H1 (cell line): ENCODE data around the gene OR2T11. TPM values are rescaled to one million over a fixed set of nuclear protein-coding genes. Genes with fewer than 3 reads are reported as not detected.

Source experiments
- CTCF ChIA-PET: fragments of 300-600 bp; sonication (Branson Sonifier 250); formaldehyde crosslinking; loops from one replicate; lab custom pipeline; 2021; ENCODE audit not compliant: partially characterized antibody; lab: Charles Lee
- POLR2A ChIA-PET: fragments of 300-600 bp; sonication (Branson Sonifier 250); formaldehyde crosslinking; loops from one replicate; lab custom pipeline; 2021; ENCODE audit warnings: inconsistent platforms; ENCODE audit not compliant: partially characterized antibody; lab: Charles Lee
- DNase-seq, 2 experiments: peaks; one replicate each; pipeline versions ENCODE4 v3.0.0 to v3.0.0-alpha.2; 2010 to 2022; ENCODE audit warnings: low spot score in 2 of 2, low read depth in 1 of 2, mixed read lengths in 1 of 2
- FAIRE-seq: peaks from 2 replicates; lab custom pipeline; 2011; peaks lifted over from hg19 to GRCh38; lab: Jason Lieb, UNC
- H2AFZ ChIP-seq: 2 replicates; pipeline ENCODE4 v1.8.1; 2012; ENCODE audit warnings: low read length, inconsistent platforms
- H2AK5ac ChIP-seq: 2 replicates; pipeline ENCODE4 v1.6.1; 2013; ENCODE audit warnings: low read depth, low read length
- H2BK120ac ChIP-seq: replicated peaks from 2 replicates; pipeline ENCODE3; 2013; ENCODE audit warnings: low read depth, low read length, inconsistent platforms
- H2BK12ac ChIP-seq: 2 replicates; pipeline ENCODE4 v1.6.1; 2013; ENCODE audit warnings: low read depth, low read length
- H2BK15ac ChIP-seq: 2 replicates; pipeline ENCODE4 v1.6.1; 2013; ENCODE audit warnings: low read length
- H2BK20ac ChIP-seq: 2 replicates; pipeline ENCODE4 v1.6.1; 2013; ENCODE audit warnings: low read length
- H2BK5ac ChIP-seq: 2 replicates; pipeline ENCODE4 v1.6.1; 2013; ENCODE audit warnings: low read depth, low read length
- H3K14ac ChIP-seq: 2 replicates; pipeline ENCODE4 v1.6.1; 2013; ENCODE audit warnings: inconsistent platforms; ENCODE audit not compliant: insufficient read length
- H3K18ac ChIP-seq: 2 replicates; pipeline ENCODE4 v1.6.1; 2013; ENCODE audit warnings: low read length; ENCODE audit errors: extremely low read depth
- H3K23ac ChIP-seq: 2 replicates; pipeline ENCODE4 v1.6.1; 2013; ENCODE audit warnings: inconsistent platforms; ENCODE audit not compliant: insufficient read length
- H3K23me2 ChIP-seq: 2 replicates; pipeline ENCODE4 v1.6.1; 2013; ENCODE audit warnings: low read depth, low read length
- H3K27ac ChIP-seq: 2 replicates; pipeline ENCODE4 v1.6.1; 2011; ENCODE audit warnings: low read depth, low read length, inconsistent platforms
- H3K27me3 ChIP-seq, 4 experiments: replicated peaks in 1 of 4; 1 replicate in 1 of 4; 2 replicates in 3 of 4; pipeline versions ENCODE4 v1.6.1 to v1.8.1; 2011 to 2013; ENCODE audit warnings: low read length in 3 of 4, mild to moderate bottlenecking in 3 of 4, inconsistent platforms in 2 of 4, mixed read lengths in 2 of 4, moderate library complexity in 1 of 4; ENCODE audit not compliant: control insufficient read depth in 3 of 4, insufficient read depth in 3 of 4; ENCODE audit errors: extremely low read depth in 1 of 4
- H3K36me3 ChIP-seq, 4 experiments: 2 replicates each; pipeline versions ENCODE4 v1.6.1 to v1.8.1; 2011 to 2013; ENCODE audit warnings: mild to moderate bottlenecking in 4 of 4, low read length in 3 of 4, moderate library complexity in 2 of 4, control low read depth in 1 of 4, inconsistent platforms in 1 of 4; ENCODE audit not compliant: insufficient read depth in 4 of 4, control insufficient read depth in 2 of 4
- H3K4ac ChIP-seq: replicated peaks from 2 replicates; pipeline ENCODE3; 2013; ENCODE audit warnings: low read length, low read depth, mixed read lengths, inconsistent platforms; ENCODE audit not compliant: insufficient read length
- H3K4me1 ChIP-seq, 4 experiments: replicated peaks in 1 of 4; 1 replicate in 1 of 4; 2 replicates in 3 of 4; pipeline versions ENCODE4 v1.6.1 to v1.8.1; 2011 to 2013; ENCODE audit warnings: low read length in 3 of 4, inconsistent platforms in 2 of 4, mixed read lengths in 1 of 4; ENCODE audit not compliant: insufficient read depth in 4 of 4, control insufficient read depth in 3 of 4
- H3K4me2 ChIP-seq, 2 experiments: 2 replicates each; pipeline versions ENCODE4 v1.6.1 to v1.8.1; 2011 to 2013; ENCODE audit warnings: low read depth in 2 of 2, low read length in 2 of 2, control low read depth in 1 of 2, inconsistent platforms in 1 of 2, mild to moderate bottlenecking in 1 of 2; ENCODE audit not compliant: insufficient read depth in 1 of 2
- H3K4me3 ChIP-seq, 4 experiments: fragments of 200-600, 300-600 bp in 1 of 4; sonication (generic), shearing (Covaris generic), sonication (Bioruptor Twin) in 1 of 4; 2 replicates each; pipeline versions ENCODE4 v1.5.1 to v1.8.1; 2011 to 2016; ENCODE audit warnings: low read length in 4 of 4, low read depth in 3 of 4, control low read depth in 2 of 4, inconsistent platforms in 2 of 4, mild to moderate bottlenecking in 2 of 4, mixed read lengths in 1 of 4, moderate library complexity in 1 of 4; ENCODE audit not compliant: insufficient read depth in 2 of 4; ENCODE audit errors: extremely low read depth in 1 of 4
- H3K56ac ChIP-seq: replicated peaks from 2 replicates; pipeline ENCODE3; 2013; ENCODE audit warnings: low read depth, mild to moderate bottlenecking, mixed read lengths, low read length, inconsistent platforms; ENCODE audit not compliant: insufficient read length
- H3K79me1 ChIP-seq: 2 replicates; pipeline ENCODE4 v1.6.1; 2013; ENCODE audit warnings: low read depth, low read length, control low read depth
- H3K79me2 ChIP-seq, 2 experiments: 2 replicates each; pipeline versions ENCODE4 v1.6.1 to v1.8.1; 2012 to 2013; ENCODE audit warnings: low read length in 2 of 2, mild to moderate bottlenecking in 2 of 2, inconsistent platforms in 1 of 2; ENCODE audit not compliant: insufficient read depth in 2 of 2, control insufficient read depth in 1 of 2
- H3K9ac ChIP-seq, 4 experiments: replicated peaks in 1 of 4; 1 replicate in 1 of 4; 2 replicates in 3 of 4; pipeline versions ENCODE4 v1.6.1 to v1.8.1; 2011 to 2013; ENCODE audit warnings: low read depth in 3 of 4, low read length in 3 of 4, control low read depth in 2 of 4, mild to moderate bottlenecking in 2 of 4, moderate library complexity in 2 of 4, inconsistent platforms in 1 of 4; ENCODE audit errors: extremely low read depth in 1 of 4
- H3K9me3 ChIP-seq, 2 experiments: 2 replicates each; pipeline versions ENCODE4 v1.6.1 to v1.8.1; 2012 to 2013; ENCODE audit warnings: mild to moderate bottlenecking in 2 of 2, moderate library complexity in 2 of 2, control low read depth in 1 of 2, inconsistent platforms in 1 of 2, low read depth in 1 of 2, low read length in 1 of 2, mixed read lengths in 1 of 2; ENCODE audit not compliant: insufficient read depth in 2 of 2
- H4K20me1 ChIP-seq, 2 experiments: replicated peaks in 1 of 2; 2 replicates each; pipeline versions ENCODE3 to v1.8.1; 2011 to 2013; ENCODE audit warnings: inconsistent platforms in 2 of 2, low read length in 2 of 2, mild to moderate bottlenecking in 1 of 2; ENCODE audit not compliant: insufficient read depth in 2 of 2, control insufficient read depth in 1 of 2
- H4K5ac ChIP-seq: 2 replicates; pipeline ENCODE4 v1.6.1; 2013; ENCODE audit warnings: low read length, low read depth, mixed read lengths, inconsistent platforms; ENCODE audit not compliant: insufficient read length
- H4K8ac ChIP-seq: 2 replicates; pipeline ENCODE4 v1.8.0; 2013; ENCODE audit warnings: mild to moderate bottlenecking, moderate library complexity, low read length, inconsistent platforms; ENCODE audit not compliant: insufficient read depth; ENCODE audit errors: extremely low read depth
- H4K91ac ChIP-seq: replicated peaks from 2 replicates; pipeline ENCODE3; 2013; ENCODE audit warnings: low read length, mixed read lengths, inconsistent platforms; ENCODE audit not compliant: insufficient read length
- EGR1 ChIP-seq: IDR thresholded peaks from 2 replicates; pipeline ENCODE4 v1.6.1; 2011; ENCODE audit warnings: low read depth, low read length, borderline replicate concordance
- KDM1A ChIP-seq: fragments of 200-600, 300-600 bp; sonication (generic); IDR thresholded peaks from 2 replicates; pipeline ENCODE4 v1.7.1; 2016; ENCODE audit warnings: mild to moderate bottlenecking, low read length, borderline replicate concordance
- KDM4A ChIP-seq: IDR thresholded peaks from one replicate; pipeline ENCODE4 v1.7.1; 2012; ENCODE audit warnings: low read depth, mild to moderate bottlenecking, moderate library complexity, low read length, inconsistent platforms; ENCODE audit not compliant: severe bottlenecking
- POU5F1 ChIP-seq: IDR thresholded peaks from 2 replicates; pipeline ENCODE4 v1.6.1; 2011; ENCODE audit warnings: low read depth, mild to moderate bottlenecking, low read length, moderate library complexity
- RNF2 ChIP-seq: fragments of 200-900, 300-1000 bp; sonication (generic); IDR thresholded peaks from 2 replicates; pipeline ENCODE4 v1.7.1; 2016; ENCODE audit warnings: borderline replicate concordance, low read depth, mild to moderate bottlenecking, antibody characterized with exemption, low read length; ENCODE audit not compliant: poor library complexity, severe bottlenecking; ENCODE audit errors: missing control alignments
- SAP30 ChIP-seq: fragments of 300-600 bp; sonication (generic); IDR thresholded peaks from 2 replicates; pipeline ENCODE4 v1.7.1; 2012; ENCODE audit warnings: low read length, moderate library complexity, mild to moderate bottlenecking, inconsistent platforms; ENCODE audit not compliant: insufficient read depth, insufficient replicate concordance
- SIRT6 ChIP-seq: IDR thresholded peaks from one replicate; pipeline ENCODE4 v1.7.1; 2012; ENCODE audit warnings: low read length, inconsistent platforms
- SUZ12 ChIP-seq: fragments of 200-600 bp; sonication (generic); IDR thresholded peaks from 2 replicates; pipeline ENCODE4 v1.6.1; 2012; ENCODE audit warnings: mild to moderate bottlenecking, inconsistent platforms, low read length, moderate library complexity, mixed read lengths
- ZNF274 ChIP-seq: IDR thresholded peaks from 2 replicates; pipeline ENCODE4 v1.7.0; 2012; ENCODE audit warnings: low read length, borderline replicate concordance; ENCODE audit errors: extremely low read depth
- WGBS, 2 experiments: shearing (Covaris generic) in 1 of 2; methylation state at CpG; one replicate each; pipeline versions ENCODE4 v1.1.6 to v1.1.7; 2013 to 2015; ENCODE audit warnings: low lambda C conversion rate in 2 of 2, mixed read lengths in 2 of 2, inconsistent platforms in 1 of 2, low coverage in 1 of 2, missing lambda C conversion rate in 1 of 2; ENCODE audit not compliant: insufficient replicate concordance in 2 of 2, insufficient coverage in 1 of 2, insufficient read length in 1 of 2; ENCODE audit errors: extremely low coverage in 1 of 2, missing lambda C conversion rate in 1 of 2; 5-methylcytosine and 5-hydroxymethylcytosine counted together
- polyA plus RNA-seq, 7 experiments: library from polyadenylated mRNA; depleted of rRNA in 3 of 7; stranded (reverse) in 5 of 7; unstranded in 2 of 7; fragments of >200 nt in 5 of 7; fragments of 200-250 nt in 2 of 7; gene quantifications; 1 replicate in 5 of 7; 2 replicates in 1 of 7; 4 replicates in 1 of 7; pipeline versions ENCODE4 v1.2.1 to v1.2.3, GENCODE V29; 2011 to 2013; ENCODE audit warnings: missing spikeins in 2 of 7, mixed read lengths in 2 of 7
- total RNA-seq: library from RNA; stranded (reverse); fragmentation: NEBNext Ultra II Directional; extraction: Animal tissue kit (Norgen Biotek cat#: 25700); gene quantifications from 2 replicates; pipeline ENCODE4 v1.2.1, GENCODE V29; 2021
- TF ChIP-seq, protein P1 (sequence below): IDR thresholded peaks from 2 replicates; pipeline ENCODE4 v1.6.1; 2011; ENCODE audit warnings: low read depth, mild to moderate bottlenecking, low read length; ENCODE audit not compliant: insufficient read depth

OR2T11 gene
- total and polyA plus RNA-seq, 2 of the 8 experiments (the other 6 are each of a cell fraction or from before 2014, with no cell fraction given) = not detected

DNA sequence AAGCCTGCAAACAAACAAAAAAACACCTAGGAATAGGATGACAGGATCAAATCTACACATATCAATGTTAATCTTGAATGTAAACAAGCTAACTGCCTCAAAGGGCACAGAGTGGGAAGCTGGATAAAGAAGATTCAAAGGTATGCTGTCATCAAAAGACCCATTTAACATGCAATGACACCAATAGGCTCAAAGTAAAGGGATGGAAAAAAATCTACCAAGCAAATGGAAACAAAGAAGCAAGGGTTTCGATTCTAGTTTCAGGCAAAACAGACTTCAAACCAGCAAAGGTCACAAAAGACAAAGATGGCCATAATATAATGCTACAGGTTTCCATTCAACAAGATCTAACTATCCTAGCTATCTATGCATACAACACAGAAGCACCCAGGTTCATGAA is 21.1 kb downstream of the OR2T11 start:
- no peak overlapping the region for H3K4ac ChIP-seq
- H3K18ac ChIP-seq = no peak overlapping the region
- no peak overlapping the region for H4K91ac ChIP-seq
- peaks cover 0 to 1% (median 0%) of the 10 kb centered on the region in 4 experiments; a peak in 1 of 7 replicates for H3K27me3 ChIP-seq
- CTCF ChIA-PET = interaction anchor here (1.0 kb wide), 1 partner anchor 9 kb away, joined by 4 read pairs; no protein-coding TSS in a partner anchor
- H2AK5ac ChIP-seq = no peak overlapping the region
- no peaks in the 10 kb centered on the region for H3K79me2 ChIP-seq
- no peak overlapping the region for H4K8ac ChIP-seq
- H3K4me2 ChIP-seq = no peak overlapping the region
- no peaks in the 10 kb centered on the region for H3K36me3 ChIP-seq
- no peak overlapping the region for H3K4me3 ChIP-seq
- no peak overlapping the region for H3K14ac ChIP-seq
- no peak overlapping the region for H2BK15ac ChIP-seq
- no peak overlapping the region for H2AFZ ChIP-seq
- no peak overlapping the region for H3K23ac ChIP-seq
- no peaks in the 10 kb centered on the region for H3K23me2 ChIP-seq
- H3K56ac ChIP-seq = no peak overlapping the region
- no peaks in the 10 kb centered on the region for H3K79me1 ChIP-seq
- WGBS, 2 experiments = 90% methylated on average over 1 of the region's 1 CpG; no CpG with 5 or more reads in 1 of the 2 experiments
- H3K27ac ChIP-seq = no peak overlapping the region
- no peak overlapping the region for H2BK120ac ChIP-seq
- DNase-seq (no peak), FAIRE-seq (no peak)
- H4K5ac ChIP-seq = no peak overlapping the region
- TF ChIP-seq POU5F1 (no peak), KDM4A (no peak), ZNF274 (no peak), SIRT6 (no peak), KDM1A (no peak), SAP30 (no peak), RNF2 (no peak), SUZ12 (no peak), EGR1 (no peak)
- TF ChIP-seq, protein P1, sequence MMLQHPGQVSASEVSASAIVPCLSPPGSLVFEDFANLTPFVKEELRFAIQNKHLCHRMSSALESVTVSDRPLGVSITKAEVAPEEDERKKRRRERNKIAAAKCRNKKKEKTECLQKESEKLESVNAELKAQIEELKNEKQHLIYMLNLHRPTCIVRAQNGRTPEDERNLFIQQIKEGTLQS = no peak
- no peak overlapping the region for H2BK5ac ChIP-seq
- peaks cover 58% of the 10 kb centered on the region in 2 experiments for H3K9me3 ChIP-seq
- no peak overlapping the region for H3K9ac ChIP-seq
- H4K20me1 ChIP-seq = no peaks in the 10 kb centered on the region
- H2BK12ac ChIP-seq = no peak overlapping the region
- POLR2A ChIA-PET = no interaction called here
- no peak overlapping the region for H2BK20ac ChIP-seq
- no peaks in the 10 kb centered on the region for H3K4me1 ChIP-seq
